Measurements from ENCODE around the gene TP53INP2.
A peak's percentile ranks its signal among the peaks of the same experiment; 100 is the strongest.

TP53INP2 gene

GRCh38 chr20:34732523-34732922 lies 28.4 kb downstream of the TP53INP2 start:
- DNase-seq, result no peak

- peak; percentile 41 for DNase-seq
Observed at GRCh38 chr20:34736106-34736735, 32.1 kb downstream of the TP53INP2 start.

- no peak for DNase-seq
Observed at GRCh38 chr20:34743039-34743438, 38.9 kb downstream of the TP53INP2 start.

GRCh38 chr20:34744340-34744739 lies 40.2 kb downstream of the TP53INP2 start:
- no peak for DNase-seq

DNA sequence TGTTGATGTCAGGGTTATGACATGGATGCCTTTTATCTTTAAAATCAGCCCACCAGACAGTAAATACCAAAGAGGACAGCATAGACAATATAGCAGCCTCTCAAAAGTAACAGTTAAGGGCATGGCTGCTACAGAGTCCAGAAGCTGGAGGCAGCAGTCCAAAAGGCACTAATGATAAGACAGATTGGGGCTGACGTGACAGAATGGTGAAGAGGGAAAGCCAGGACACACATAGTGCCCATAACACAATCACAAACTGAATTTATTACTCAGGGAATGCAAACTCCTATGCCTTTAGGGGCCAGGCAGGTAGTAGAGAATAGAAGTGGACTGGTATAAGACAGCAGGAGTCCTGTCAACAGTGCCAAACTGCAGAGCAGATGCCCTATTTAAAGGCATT lies 40.7 kb downstream of the TP53INP2 start:
- DNase-seq, result peak; percentile 22

DNA sequence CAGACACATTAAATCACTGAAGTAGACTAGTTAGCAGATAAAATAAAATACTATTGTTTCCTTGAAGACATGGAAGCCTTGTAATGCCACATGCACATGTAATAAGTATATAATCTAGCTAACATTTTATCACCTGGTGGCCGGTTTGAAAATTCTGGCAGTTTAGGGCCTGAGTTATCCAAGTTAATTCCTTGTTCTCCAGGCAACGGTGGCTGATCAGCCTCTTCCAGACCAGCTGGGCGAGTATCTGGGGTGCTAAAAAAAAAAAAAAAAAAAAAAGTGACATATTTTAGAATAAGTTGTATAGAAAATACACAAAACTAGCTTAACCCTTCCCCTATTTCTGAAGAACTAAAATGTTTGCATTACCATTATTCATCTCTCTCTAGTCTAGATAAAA lies 42.5 kb downstream of the TP53INP2 start:
- DNase-seq, result no peak

GRCh38 chr20:34747479-34747878 lies 43.3 kb downstream of the TP53INP2 start:
- no peak for DNase-seq

DNA sequence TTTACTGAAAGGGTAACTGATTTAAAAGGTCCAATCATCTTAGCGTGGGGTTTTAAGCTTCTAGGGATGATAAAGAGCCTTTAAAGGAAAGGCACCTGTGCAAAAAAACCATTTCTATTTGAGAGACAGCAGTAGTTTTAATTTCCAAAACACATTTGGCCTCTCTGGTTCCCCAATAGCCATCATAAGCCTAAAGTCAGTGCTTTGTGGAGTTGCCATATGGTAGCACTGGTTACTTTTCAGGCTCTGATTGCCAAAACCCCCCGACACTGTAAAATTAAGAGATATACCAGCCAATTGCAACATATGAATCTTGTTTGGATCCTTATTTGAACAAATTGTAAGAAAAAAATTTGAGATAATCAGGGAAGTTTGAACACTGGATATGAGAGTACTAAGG lies 44.6 kb downstream of the TP53INP2 start:
- no peak for DNase-seq

- DNase-seq, result no peak
Observed at GRCh38 chr20:34750484-34750883, 46.3 kb downstream of the TP53INP2 start.

DNA sequence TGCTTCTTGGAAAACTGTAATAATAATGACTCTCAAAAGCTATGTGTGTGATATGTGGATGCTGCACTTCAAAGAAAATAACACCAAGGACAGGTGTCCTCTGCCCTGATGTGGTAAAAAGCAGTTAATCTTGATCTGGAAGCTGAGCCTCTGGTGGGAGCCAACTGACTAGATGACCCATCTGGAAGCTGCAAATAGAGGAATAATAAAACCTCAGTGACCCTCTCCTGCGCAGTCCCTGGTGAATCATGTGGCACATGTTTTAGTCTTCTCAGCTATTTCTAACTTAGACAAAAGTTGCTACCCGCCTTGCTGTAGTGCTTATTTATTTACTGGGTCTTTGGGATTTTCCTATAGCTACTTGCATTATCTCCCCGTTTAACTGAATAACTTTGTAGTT lies 47.3 kb downstream of the TP53INP2 start:
- DNase-seq, result no peak

DNA sequence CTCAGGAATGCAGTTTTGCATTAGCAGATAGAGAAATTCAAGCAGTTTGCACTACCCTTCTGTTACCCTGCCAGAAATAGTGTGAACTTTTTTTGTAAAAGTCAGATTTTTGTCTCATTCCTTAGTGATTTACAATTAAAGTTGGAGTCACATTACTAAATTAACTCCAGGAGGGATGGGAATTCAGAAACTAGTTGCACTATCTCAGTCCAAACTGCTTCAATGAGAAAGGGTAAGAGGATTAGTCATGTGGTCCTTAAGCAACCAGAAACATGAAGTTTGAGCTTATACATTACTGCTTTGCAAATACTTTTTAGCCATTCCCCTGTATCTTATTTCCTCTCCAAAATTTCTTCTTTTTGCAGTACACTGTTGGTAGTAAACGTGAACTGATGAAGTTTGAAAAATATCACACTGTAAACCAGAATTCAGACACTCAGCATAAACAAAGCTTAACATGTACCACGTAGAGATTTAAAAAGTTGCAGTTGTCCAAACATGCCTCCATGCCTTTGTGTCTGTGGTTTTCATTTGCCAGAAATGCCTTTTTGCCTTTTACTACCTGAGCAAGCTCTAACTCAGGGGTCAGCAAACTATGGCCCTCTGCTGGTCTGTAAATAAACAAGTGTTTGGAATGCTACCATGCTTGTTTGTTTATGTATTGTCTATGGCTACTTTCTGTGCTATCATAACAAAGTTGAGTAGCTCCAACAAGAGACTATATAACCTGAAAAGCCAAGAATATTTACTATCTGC lies 49.7 kb downstream of the TP53INP2 start:
- no peak for DNase-seq

DNA sequence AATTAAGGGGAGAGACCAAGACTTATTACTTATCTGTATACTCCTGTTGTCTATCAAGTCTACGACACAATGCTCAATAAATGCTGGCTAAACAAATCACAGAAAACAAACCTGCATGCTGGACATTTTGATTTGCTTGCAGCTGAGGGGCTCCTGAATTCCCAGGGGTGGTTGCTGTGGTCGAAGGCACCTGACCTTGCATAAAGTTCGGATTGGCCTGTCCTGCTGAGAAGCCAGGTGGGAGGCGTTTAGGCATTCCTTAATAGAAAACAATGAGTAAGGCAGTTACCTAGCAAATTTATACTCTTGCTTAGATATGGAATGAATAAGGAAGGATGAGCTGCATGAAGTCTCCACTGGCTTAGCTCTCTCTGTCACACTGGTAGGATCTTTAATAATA lies 50.5 kb downstream of the TP53INP2 start:
- DNase-seq, result no peak

DNA sequence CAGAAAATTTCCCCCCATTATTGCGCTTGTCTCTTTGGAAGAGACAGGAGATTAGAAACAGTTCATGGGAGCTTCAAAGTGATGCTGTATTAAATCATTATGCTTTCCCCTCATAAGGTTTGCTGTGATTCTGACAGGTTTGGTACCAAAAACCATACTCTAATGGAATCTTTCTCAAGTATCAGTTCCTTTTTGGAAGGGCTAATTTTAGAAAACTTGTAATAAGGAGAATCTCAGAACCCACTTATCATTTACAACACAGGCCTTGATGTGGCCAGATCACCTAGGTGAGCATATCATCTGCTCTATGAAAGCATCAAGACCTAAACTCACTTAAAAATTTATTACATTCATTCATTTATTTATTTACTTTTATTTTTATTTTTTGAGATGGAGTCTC lies 51.2 kb downstream of the TP53INP2 start:
- no peak for DNase-seq

- no peak for DNase-seq
Observed at GRCh38 chr20:34762031-34762555, 57.9 kb downstream of the TP53INP2 start.
